Coronary artery (tissue), 2 donors: Measurements from ENCODE around the gene SCG2.

Experiments
- DNase-seq: peaks from one replicate; pipeline ENCODE4 v3.0.0-alpha.2; 2017; ENCODE audit warnings: low spot score
- H3K27ac ChIP-seq, 2 donors: fragments of 200-600 bp; sonication (generic); one replicate each; pipeline ENCODE4 v1.5.1; 2016 to 2019
- H3K4me3 ChIP-seq: fragments of 200-600 bp; sonication (generic); 2 replicates; pipeline ENCODE4 v1.5.1; 2016; ENCODE audit warnings: mild to moderate bottlenecking, moderate library complexity
- TF ChIP-seq, protein P1 (sequence below): fragments of 200-600 bp; sonication (generic); IDR thresholded peaks from one replicate; pipeline ENCODE4 v1.5.1; 2019; ENCODE audit warnings: antibody characterized with exemption

The SCG2 gene

GRCh38 chr2:223613017-223613950, 11.1 kb upstream of the SCG2 start:
- peak overlapping the region; percentile 55 for H3K4me3 ChIP-seq
- peak; percentile 93 for DNase-seq
- TF ChIP-seq, protein P1, sequence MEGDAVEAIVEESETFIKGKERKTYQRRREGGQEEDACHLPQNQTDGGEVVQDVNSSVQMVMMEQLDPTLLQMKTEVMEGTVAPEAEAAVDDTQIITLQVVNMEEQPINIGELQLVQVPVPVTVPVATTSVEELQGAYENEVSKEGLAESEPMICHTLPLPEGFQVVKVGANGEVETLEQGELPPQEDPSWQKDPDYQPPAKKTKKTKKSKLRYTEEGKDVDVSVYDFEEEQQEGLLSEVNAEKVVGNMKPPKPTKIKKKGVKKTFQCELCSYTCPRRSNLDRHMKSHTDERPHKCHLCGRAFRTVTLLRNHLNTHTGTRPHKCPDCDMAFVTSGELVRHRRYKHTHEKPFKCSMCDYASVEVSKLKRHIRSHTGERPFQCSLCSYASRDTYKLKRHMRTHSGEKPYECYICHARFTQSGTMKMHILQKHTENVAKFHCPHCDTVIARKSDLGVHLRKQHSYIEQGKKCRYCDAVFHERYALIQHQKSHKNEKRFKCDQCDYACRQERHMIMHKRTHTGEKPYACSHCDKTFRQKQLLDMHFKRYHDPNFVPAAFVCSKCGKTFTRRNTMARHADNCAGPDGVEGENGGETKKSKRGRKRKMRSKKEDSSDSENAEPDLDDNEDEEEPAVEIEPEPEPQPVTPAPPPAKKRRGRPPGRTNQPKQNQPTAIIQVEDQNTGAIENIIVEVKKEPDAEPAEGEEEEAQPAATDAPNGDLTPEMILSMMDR, result no peak
- H3K27ac ChIP-seq, result peak overlapping the region; percentile 55 to 80

DNA sequence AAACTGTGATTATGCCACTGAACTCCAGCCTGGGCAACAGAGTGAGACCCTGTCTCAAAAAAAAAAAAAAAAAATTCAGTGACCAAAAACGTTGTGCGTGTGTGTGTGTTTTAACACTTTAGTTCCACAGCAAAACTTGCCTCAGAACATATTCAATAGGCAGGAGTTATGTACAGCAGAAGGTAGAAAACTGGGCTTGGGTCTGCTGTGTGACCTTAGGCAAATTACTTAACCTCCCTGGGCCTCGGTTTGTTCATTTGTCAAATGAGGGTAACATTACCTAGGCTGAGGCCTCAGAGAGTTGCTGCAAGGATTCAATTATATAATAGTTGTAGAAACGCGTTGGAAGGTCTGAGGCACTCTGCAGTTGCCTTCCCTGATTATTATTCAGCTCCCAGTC, 10.3 kb upstream of the SCG2 start:
- Histone ChIP-seq H3K4me3 (peak overlapping the region; percentile 55), H3K27ac (peak overlapping the region; percentile 55 to 80)
- TF ChIP-seq, protein P1, result no peak
- no peak for DNase-seq

DNA sequence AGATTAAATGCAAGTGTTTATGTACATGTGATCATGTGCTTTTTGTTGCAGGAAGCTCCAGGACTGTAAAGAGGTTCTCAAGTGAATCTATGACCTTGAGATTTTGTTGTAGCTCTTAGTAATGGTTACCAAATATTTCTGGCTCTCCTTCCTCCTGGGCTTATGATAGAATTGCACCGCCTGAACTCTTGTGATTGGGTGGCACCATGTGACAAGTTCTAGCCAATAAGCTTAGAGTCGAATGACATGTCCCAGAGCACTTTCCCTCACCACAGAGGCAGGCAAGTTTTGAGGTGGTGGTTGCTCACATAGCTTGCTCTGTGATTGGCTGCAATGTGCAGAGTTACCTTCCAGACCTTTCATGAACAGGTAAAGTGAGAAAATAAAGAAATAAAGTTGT, 8.9 kb upstream of the SCG2 start:
- Histone ChIP-seq H3K4me3 (no peak overlapping the region), H3K27ac (no peak overlapping the region)
- TF ChIP-seq, protein P1, result no peak
- DNase-seq, result no peak

DNA sequence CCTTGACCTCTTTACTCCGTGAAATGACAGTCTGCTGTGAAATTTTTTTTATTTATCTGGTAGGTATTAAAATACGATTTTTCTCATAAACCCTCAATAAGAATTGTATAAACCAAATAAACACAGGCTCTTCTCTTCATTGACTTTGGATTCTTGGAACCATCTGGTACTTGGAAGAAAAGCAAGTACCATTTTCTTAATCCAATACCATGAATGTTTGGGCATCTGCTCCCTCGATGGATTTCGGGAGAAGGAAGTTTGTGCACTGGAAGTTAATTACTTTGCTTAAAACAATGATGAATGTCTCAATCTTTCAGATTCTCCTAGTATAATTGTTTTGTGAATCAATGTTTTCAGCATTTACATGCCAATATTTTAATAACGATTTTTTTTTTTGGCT, 5.3 kb upstream of the SCG2 start:
- DNase-seq, result no peak
- TF ChIP-seq, protein P1, result no peak
- Histone ChIP-seq H3K4me3 (no peak overlapping the region), H3K27ac (no peak overlapping the region)

DNA sequence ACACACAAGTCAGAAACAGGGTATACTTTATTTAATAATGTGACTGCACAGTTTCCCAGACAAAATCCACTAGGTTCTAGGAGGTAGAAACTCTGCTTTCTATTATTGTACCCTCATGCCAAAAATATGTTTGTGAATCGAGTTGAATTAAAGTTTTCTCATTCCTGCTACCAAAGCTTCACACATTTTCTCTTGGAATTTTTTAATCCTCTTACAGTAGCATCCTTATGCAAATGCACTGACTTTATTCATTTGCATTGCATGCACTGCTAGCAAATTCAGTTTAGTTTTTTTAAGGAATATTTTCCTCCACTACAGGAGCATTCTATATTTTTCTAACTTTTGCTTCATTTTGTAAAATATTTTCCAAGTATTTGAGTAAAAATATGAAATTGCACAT, 4.8 kb upstream of the SCG2 start:
- TF ChIP-seq, protein P1, result no peak
- H3K27ac ChIP-seq, result no peak overlapping the region
- DNase-seq, result no peak
- no peak overlapping the region for H3K4me3 ChIP-seq

DNA sequence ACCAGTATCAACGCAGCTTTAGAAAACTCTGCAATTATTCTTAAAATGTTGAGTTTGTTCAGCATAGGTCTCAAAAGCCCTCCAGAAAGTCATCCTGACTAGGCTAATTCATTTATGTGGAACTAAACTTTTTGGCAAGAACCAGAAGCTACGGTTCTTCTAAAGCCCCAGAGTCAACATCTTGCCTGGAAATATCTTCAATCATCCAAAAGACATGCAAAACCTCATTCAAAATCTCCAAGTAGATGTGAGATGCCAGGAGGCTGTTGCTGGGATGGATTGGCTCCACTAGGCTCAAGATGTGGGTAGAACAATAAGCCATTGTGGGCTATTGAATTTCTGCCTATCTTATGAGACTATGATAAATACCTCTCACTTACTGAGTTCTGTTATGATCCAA, 2.1 kb upstream of the SCG2 start:
- DNase-seq, result no peak
- TF ChIP-seq, protein P1, result no peak
- Histone ChIP-seq H3K4me3 (no peak overlapping the region), H3K27ac (no peak overlapping the region)

- no peak for DNase-seq
- Histone ChIP-seq H3K27ac (no peak overlapping the region), H3K4me3 (no peak overlapping the region)
- TF ChIP-seq, protein P1, result no peak
Observed at GRCh38 chr2:223602972-223603371, 811 bp upstream of the SCG2 start.
